CD4-positive, CD25-positive, alpha-beta regulatory T cell (primary cell): Measurements from ENCODE around the gene CLCNKB. TPM values are rescaled to one million over a fixed set of nuclear protein-coding genes. Genes with fewer than 3 reads are reported as not detected.
"Not testable (repeated sequence)": the region's sequence is repeated elsewhere in the genome, so short reads cannot be mapped to it uniquely, and the experiment has no call there.

Experiments
- ATAC-seq, 2 donors: fragments of 150-1000 bp; cut with Tn5 transposase; one replicate each; pipeline ENCODE4 v1.10.0; 2021; ENCODE audit warnings: low read depth in 2 of 2, moderate number of reproducible peaks in 2 of 2, moderate library complexity in 1 of 2
- DNase-seq, 3 donors: peaks; one replicate each; pipeline versions ENCODE4 v3.0.0 to v3.0.0-alpha.2; 2012 to 2022; ENCODE audit warnings: mixed read lengths in 1 of 3
- H3K27ac ChIP-seq: one replicate; pipeline ENCODE4 v1.7.0; 2013; ENCODE audit warnings: mild to moderate bottlenecking, low read length; ENCODE audit not compliant: insufficient read depth, poor library complexity, severe bottlenecking
- H3K27me3 ChIP-seq: one replicate; pipeline ENCODE4 v1.7.0; 2013; ENCODE audit warnings: low read length; ENCODE audit not compliant: control insufficient read depth, insufficient read depth
- H3K36me3 ChIP-seq: one replicate; pipeline ENCODE4 v1.7.0; 2013; ENCODE audit warnings: mild to moderate bottlenecking, low read length, moderate library complexity; ENCODE audit not compliant: control insufficient read depth, insufficient read depth
- H3K4me1 ChIP-seq: 2 replicates; pipeline ENCODE4 v1.7.0; 2013; ENCODE audit warnings: mild to moderate bottlenecking, low read length; ENCODE audit not compliant: insufficient read depth, control insufficient read depth, poor library complexity, severe bottlenecking
- H3K4me3 ChIP-seq: one replicate; pipeline ENCODE4 v1.7.0; 2013; ENCODE audit warnings: low read depth, mild to moderate bottlenecking, low read length, moderate library complexity
- H3K9me3 ChIP-seq, 2 experiments: 1 replicate in 1 of 2; 2 replicates in 1 of 2; pipeline ENCODE4 v1.7.0; 2013; ENCODE audit warnings: low read length in 2 of 2, mild to moderate bottlenecking in 1 of 2, moderate library complexity in 1 of 2; ENCODE audit not compliant: control insufficient read depth in 2 of 2
- H3K27ac Mint-ChIP-seq, 3 donors: one replicate each; pipeline ENCODE4 v1.8.0; 2020 to 2022; ENCODE audit warnings: mild to moderate bottlenecking in 3 of 3, mixed read lengths in 3 of 3, moderate library complexity in 2 of 3
- H3K27me3 Mint-ChIP-seq: one replicate; pipeline ENCODE4 v1.8.0; 2022; ENCODE audit warnings: mild to moderate bottlenecking, mixed read lengths
- H3K36me3 Mint-ChIP-seq: one replicate; pipeline ENCODE4 v1.8.0; 2020; ENCODE audit warnings: mixed read lengths
- H3K4me1 Mint-ChIP-seq, 4 donors: one replicate each; pipeline ENCODE4 v1.8.0; 2020 to 2022; ENCODE audit warnings: mixed read lengths in 4 of 4, mild to moderate bottlenecking in 1 of 4
- H3K4me3 Mint-ChIP-seq, 4 donors: one replicate each; pipeline ENCODE4 v1.8.0; 2020 to 2022; ENCODE audit warnings: mild to moderate bottlenecking in 4 of 4, mixed read lengths in 4 of 4, moderate library complexity in 3 of 4
- H3K9me3 Mint-ChIP-seq, 7 donors: one replicate each; pipeline ENCODE4 v1.8.0; 2020 to 2022; ENCODE audit warnings: mixed read lengths in 7 of 7, mild to moderate bottlenecking in 3 of 7, moderate library complexity in 2 of 7
- polyA plus RNA-seq, 4 donors: library from polyadenylated mRNA; unstranded; fragments of 300-500 nt; fragmentation: Illumina TruSeq; gene quantifications; one replicate each; pipeline ENCODE4 v1.2.3, GENCODE V29; 2021
- total RNA-seq: library from RNA; stranded (reverse); gene quantifications from one replicate; pipeline ENCODE4 v1.2.3, GENCODE V29; 2022

CLCNKB gene
- total RNA-seq (not detected), polyA plus RNA-seq (not detected)

DNA sequence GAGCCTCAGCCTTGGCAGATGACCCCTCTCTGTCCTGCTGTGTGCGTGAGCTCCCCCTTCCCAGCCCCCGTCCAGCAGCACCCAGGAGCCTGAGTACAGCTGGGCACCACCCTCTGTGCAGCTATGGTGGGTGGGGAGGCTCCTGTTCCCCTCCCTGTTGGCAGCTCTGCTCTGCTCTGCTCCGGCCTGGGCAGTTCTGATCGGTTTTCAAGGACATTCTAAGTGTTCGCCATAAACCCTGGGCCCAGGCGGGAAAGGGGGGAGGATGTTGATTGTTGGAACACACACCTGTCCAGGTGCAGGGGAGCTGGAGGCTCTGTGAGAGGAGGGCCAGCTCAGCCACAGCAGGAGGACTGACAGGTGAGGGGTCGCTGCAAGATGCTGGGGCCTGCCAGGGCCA, at the start of gene CLCNKB:
Gene CLCNKB, plus strand, starts transcription at position 262 of the 400 bp plus-strand sequence. CDS start 711 bp downstream, outside the sequence.
- ATAC-seq (no peak), DNase-seq (no peak)
- Mint-ChIP-seq H3K27ac (no peak within 1 kb of the TSS), H3K9me3 (no peaks in the 10 kb centered on the region), H3K4me1 (no peaks in the 10 kb centered on the region), H3K27me3 (peaks cover 20% of the 10 kb centered on the region), H3K4me3 (peak within 1 kb of the TSS in 1 of 4 donors; percentile 15), H3K36me3 (no peaks in the 10 kb centered on the region)
- H3K4me3 ChIP-seq: no peak within 1 kb of the TSS
- H3K27ac ChIP-seq: no peak within 1 kb of the TSS
- H3K27me3 ChIP-seq: no peaks in the 10 kb centered on the region
- no peaks in the 10 kb centered on the region for H3K9me3 ChIP-seq
- H3K4me1 ChIP-seq: no peaks in the 10 kb centered on the region
- H3K36me3 ChIP-seq: no peaks in the 10 kb centered on the region

DNA sequence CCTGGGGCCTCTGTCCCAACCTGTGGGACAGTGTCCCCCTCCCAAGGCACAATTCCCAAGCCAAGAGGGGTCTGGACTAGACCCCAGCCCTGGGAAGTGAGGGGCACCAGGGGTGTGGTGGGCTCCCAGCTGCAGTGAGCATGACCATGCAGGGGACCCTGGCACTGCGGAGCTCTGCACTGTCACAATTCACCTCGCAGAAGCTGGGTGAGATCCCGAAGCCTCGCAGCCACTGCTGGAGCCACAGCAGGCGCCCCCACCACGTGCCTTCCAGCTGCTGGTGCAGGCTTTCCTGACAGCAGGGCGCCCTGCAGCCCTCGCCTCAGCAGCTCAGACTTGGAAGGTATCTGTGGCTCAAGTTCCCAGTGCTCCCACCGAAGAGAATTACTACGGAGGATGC, 49.5 kb upstream of the CLCNKB start:
- Mint-ChIP-seq H3K36me3 (no peaks in the 10 kb centered on the region), H3K27me3 (peaks cover 6% of the 10 kb centered on the region), H3K9me3 (no peaks in the 10 kb centered on the region), H3K4me1 (no peaks in the 10 kb centered on the region), H3K4me3 (no peak overlapping the region), H3K27ac (no peak overlapping the region)
- no peaks in the 10 kb centered on the region for H3K4me1 ChIP-seq
- H3K9me3 ChIP-seq: no peaks in the 10 kb centered on the region
- H3K36me3 ChIP-seq: no peaks in the 10 kb centered on the region
- ATAC-seq: no peak
- no peak for DNase-seq
- H3K4me3 ChIP-seq: no peak overlapping the region
- no peak overlapping the region for H3K27ac ChIP-seq
- no peaks in the 10 kb centered on the region for H3K27me3 ChIP-seq

DNA sequence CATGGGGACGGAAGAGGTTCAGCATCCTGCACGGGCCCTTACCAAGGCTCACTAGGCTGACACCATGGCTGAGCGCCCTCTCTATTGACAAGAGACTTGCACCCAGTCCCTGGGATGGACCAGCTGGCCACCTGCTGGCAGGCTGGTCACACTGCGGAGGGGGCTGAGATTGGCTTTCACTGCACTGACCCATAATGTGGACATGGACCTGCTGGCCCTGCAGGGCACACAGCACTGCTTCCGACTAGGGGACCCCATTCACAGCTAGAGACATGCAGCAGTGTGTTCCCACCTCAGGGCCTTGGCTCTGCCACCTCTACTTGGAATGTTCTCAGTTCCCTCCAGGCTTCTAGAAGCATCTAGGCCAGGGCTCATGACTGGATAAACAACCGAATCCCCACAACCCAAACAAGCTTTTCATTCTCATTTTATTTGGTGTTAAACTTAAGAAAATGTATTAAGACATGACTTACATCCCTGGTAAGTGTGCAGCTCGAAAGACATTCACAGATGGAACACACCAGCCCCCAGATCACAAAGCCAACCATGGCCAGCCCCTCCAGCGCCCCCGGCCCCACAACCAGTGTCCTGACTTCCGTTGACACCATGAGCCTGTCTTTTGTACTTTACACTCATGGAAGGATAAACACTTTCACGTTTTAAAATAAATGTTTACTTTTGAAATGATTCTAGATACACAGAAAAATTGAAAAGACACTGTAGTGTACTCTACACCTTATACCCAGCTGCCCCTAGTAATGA, 48.8 kb upstream of the CLCNKB start:
- Histone ChIP-seq H3K27ac (no peak overlapping the region), H3K36me3 (no peaks in the 10 kb centered on the region), H3K4me3 (no peak overlapping the region), H3K9me3 (no peaks in the 10 kb centered on the region), H3K4me1 (no peaks in the 10 kb centered on the region), H3K27me3 (no peaks in the 10 kb centered on the region)
- peak; percentile 17 to 51 (median 35) for DNase-seq
- Mint-ChIP-seq H3K9me3 (no peaks in the 10 kb centered on the region), H3K4me3 (no peak overlapping the region), H3K36me3 (no peaks in the 10 kb centered on the region), H3K4me1 (no peaks in the 10 kb centered on the region), H3K27me3 (peaks cover 9% of the 10 kb centered on the region), H3K27ac (peak overlapping the region in 1 of 3 donors; percentile 48)
- ATAC-seq: peak; percentile 50 to 61

DNA sequence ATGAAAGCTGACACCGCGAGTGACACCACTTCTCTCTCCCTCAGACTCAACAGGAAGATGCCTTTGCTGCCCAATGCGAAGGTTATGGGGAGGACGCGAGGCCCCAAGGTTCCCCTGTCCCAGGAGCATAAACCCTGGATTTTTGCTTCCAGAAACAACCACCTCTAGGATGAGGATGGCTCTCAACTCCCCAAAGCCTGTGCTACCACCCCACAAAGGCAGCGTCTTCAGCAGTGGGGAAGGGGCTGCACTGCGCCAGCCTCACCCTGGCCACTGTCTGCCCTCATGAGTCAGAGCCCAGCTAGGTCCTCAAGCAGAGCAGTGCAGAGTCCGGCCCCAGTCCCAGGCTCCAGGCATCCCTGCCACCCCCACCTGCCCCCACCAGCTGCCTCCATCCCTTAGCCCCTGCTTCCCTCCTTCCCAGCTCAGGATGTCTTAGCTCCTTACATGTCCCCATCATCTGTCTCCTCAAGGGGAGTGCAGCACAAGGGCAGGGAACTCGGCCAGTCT, 46.5 kb upstream of the CLCNKB start:
- ATAC-seq: no peak
- no peak overlapping the region for H3K4me3 Mint-ChIP-seq
- DNase-seq: no peak
- no peak overlapping the region for H3K27ac ChIP-seq
- no peaks in the 10 kb centered on the region for H3K9me3 Mint-ChIP-seq
- H3K27me3 Mint-ChIP-seq: peaks cover 13% of the 10 kb centered on the region
- H3K36me3 ChIP-seq: no peaks in the 10 kb centered on the region
- H3K9me3 ChIP-seq: no peaks in the 10 kb centered on the region
- H3K27me3 ChIP-seq: no peaks in the 10 kb centered on the region
- H3K4me1 Mint-ChIP-seq: no peaks in the 10 kb centered on the region
- H3K4me1 ChIP-seq: no peaks in the 10 kb centered on the region
- H3K36me3 Mint-ChIP-seq: no peaks in the 10 kb centered on the region
- H3K27ac Mint-ChIP-seq: no peak overlapping the region
- H3K4me3 ChIP-seq: no peak overlapping the region

DNA sequence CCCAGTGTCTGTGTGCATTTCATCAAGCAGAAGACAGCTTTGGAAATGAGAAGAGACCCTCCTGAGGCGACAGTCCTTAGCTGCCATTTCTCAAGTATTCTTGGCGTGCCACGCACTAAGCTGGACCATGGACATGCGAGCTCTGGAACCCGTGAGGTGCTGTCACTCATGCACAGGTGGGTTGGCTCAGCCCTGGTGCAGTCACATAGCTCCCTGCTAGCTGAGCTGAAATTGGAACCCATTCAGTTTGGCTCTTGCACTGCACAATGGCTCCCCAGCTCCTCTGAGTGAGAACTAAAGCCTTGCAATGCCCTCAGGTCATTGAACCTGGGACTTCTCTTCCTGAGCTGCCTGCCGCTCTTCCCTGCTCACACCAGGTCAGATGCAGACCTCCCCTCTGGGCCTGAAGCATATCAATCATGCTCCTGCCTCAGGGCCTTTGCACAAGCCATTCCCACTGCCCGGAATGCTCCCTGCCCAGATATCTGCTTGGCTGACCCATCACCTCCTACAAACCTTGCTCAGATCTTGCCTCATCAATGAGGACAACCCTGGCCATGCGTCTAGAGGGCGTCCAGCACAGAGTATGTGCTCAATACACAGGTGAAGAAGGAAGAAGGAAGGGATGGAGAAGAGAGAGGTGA, 45.8 kb upstream of the CLCNKB start:
- Histone ChIP-seq H3K27me3 (no peaks in the 10 kb centered on the region), H3K36me3 (no peaks in the 10 kb centered on the region), H3K27ac (no peak overlapping the region), H3K4me3 (no peak overlapping the region), H3K4me1 (no peaks in the 10 kb centered on the region), H3K9me3 (no peaks in the 10 kb centered on the region)
- no peak overlapping the region for H3K4me3 Mint-ChIP-seq
- H3K36me3 Mint-ChIP-seq: no peaks in the 10 kb centered on the region
- peaks cover 13% of the 10 kb centered on the region for H3K27me3 Mint-ChIP-seq
- no peak overlapping the region for H3K27ac Mint-ChIP-seq
- no peaks in the 10 kb centered on the region for H3K9me3 Mint-ChIP-seq
- no peaks in the 10 kb centered on the region for H3K4me1 Mint-ChIP-seq
- no peak for ATAC-seq
- no peak for DNase-seq

DNA sequence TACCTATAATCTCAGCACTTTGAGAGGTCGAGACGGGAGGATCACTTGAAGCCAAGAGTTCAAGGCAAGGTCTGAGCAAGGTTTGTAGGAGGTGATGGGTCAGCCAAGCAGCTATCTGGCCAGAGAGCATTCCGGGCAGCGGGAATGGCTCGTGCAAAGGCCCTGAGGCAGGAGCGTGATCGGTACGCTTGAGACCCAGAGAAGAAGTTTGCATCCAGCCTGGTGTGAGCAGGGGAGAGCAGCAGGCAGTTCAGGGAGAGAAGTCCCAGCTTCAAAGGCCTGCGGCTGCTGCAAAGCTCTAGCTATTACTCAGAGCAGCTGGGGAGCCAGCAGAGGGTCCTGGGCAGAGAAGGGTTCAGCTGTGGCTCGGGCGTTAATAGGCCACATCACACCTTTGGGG, 44.7 kb upstream of the CLCNKB start:
- Mint-ChIP-seq H3K4me3 (no peak overlapping the region), H3K27ac (no peak overlapping the region), H3K36me3 (no peaks in the 10 kb centered on the region), H3K9me3 (no peaks in the 10 kb centered on the region), H3K4me1 (no peaks in the 10 kb centered on the region), H3K27me3 (peaks cover 13% of the 10 kb centered on the region)
- H3K27ac ChIP-seq: no peak overlapping the region
- DNase-seq: no peak
- no peaks in the 10 kb centered on the region for H3K27me3 ChIP-seq
- no peaks in the 10 kb centered on the region for H3K36me3 ChIP-seq
- ATAC-seq: no peak
- H3K9me3 ChIP-seq: no peaks in the 10 kb centered on the region
- no peak overlapping the region for H3K4me3 ChIP-seq
- H3K4me1 ChIP-seq: no peaks in the 10 kb centered on the region

DNA sequence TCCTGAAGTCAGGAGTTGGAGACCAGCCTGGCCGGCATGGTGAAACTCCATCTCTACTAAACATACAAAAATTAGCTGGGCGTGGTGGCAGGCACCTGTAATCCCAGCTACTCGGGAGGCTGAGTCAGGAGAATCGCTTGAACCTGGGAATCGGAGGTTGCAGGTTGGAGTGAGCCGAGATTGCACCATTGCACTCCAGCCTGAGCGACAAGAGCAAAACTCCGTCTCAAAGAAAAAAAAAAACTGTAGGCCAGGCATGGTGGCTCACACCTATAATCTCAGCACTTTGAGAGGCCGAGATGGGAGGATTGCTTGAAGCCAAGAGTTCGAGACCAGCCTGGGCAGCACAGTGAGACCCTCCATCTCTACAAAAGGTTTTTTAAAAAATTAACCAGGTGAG, 42.3 kb upstream of the CLCNKB start:
- not testable (repeated sequence) for H3K4me3 ChIP-seq, H3K4me1 Mint-ChIP-seq, H3K4me3 Mint-ChIP-seq, H3K27ac ChIP-seq, ATAC-seq, H3K36me3 Mint-ChIP-seq, H3K27me3 ChIP-seq, H3K4me1 ChIP-seq, H3K9me3 ChIP-seq, H3K9me3 Mint-ChIP-seq, H3K36me3 ChIP-seq, DNase-seq, H3K27ac Mint-ChIP-seq
- H3K27me3 Mint-ChIP-seq: peaks cover 13% of the 10 kb centered on the region

DNA sequence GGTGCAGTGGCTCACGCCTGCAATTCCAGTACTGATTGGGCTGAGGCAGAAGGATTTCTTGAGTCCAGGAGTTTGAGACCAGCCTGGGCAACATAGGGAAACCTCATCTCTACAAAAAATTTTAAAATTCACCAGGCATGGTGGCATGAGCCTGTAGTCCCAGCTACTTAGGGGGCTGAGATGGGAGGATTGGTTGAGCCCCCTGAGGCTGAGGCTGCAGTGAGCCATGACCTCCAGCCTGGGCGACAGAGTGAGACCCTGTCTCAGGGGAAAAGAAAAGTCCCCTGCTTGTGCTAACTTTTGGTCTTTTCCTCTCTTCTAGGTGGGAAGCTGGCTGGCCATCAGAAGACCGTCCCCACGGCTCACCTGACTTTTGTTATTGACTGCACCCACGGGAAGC, 38.0 kb upstream of the CLCNKB start:
- Histone ChIP-seq H3K27ac (no peak overlapping the region), H3K4me3 (no peak overlapping the region), H3K9me3 (no peaks in the 10 kb centered on the region), H3K36me3 (no peaks in the 10 kb centered on the region), H3K4me1 (no peaks in the 10 kb centered on the region), H3K27me3 (no peaks in the 10 kb centered on the region)
- no peak for DNase-seq
- no peak for ATAC-seq
- peaks cover 8% of the 10 kb centered on the region for H3K27me3 Mint-ChIP-seq
- no peak overlapping the region for H3K27ac Mint-ChIP-seq
- no peak overlapping the region for H3K4me3 Mint-ChIP-seq
- peaks cover 0 to 3% (median 0%) of the 10 kb centered on the region in 4 donors for H3K4me1 Mint-ChIP-seq
- no peaks in the 10 kb centered on the region for H3K9me3 Mint-ChIP-seq
- no peaks in the 10 kb centered on the region for H3K36me3 Mint-ChIP-seq
